Tibial artery (tissue), 4 donors: Measurements from ENCODE around the gene UPB1.
"Not testable (repeated sequence)": the region's sequence is repeated elsewhere in the genome, so short reads cannot be mapped to it uniquely, and the experiment has no call there.

Source experiments
- DNase-seq, 2 donors: peaks; one replicate each; pipeline ENCODE4 v3.0.0-alpha.2; 2019
- H3K27ac ChIP-seq, 2 donors: fragments of 200-600 bp; sonication (generic) in 1 of 2; 1 replicate in 1 of 2; 2 replicates in 1 of 2; pipeline ENCODE4 v1.5.1; 2018 to 2019; ENCODE audit warnings: mild to moderate bottlenecking in 1 of 2
- H3K27me3 ChIP-seq, 2 donors: fragments of 200-600 bp; sonication (generic) in 1 of 2; one replicate each; pipeline versions ENCODE4 v1.5.1 to v1.6.0; 2016 to 2019
- H3K36me3 ChIP-seq, 3 donors: fragments of 200-600 bp; sonication (generic) in 2 of 3; one replicate each; pipeline ENCODE4 v1.5.1; 2016 to 2019; ENCODE audit warnings: mild to moderate bottlenecking in 2 of 3
- H3K4me1 ChIP-seq, 4 donors: fragments of 200-600 bp; sonication (generic) in 2 of 4; 1 replicate in 3 of 4; 2 replicates in 1 of 4; pipeline ENCODE4 v1.5.1; 2016 to 2019
- H3K4me3 ChIP-seq, 2 donors: fragments of 200-600 bp; sonication (generic) in 1 of 2; 1 replicate in 1 of 2; 2 replicates in 1 of 2; pipeline ENCODE4 v1.5.1; 2018 to 2019; ENCODE audit warnings: mild to moderate bottlenecking in 2 of 2
- H3K9me3 ChIP-seq, 3 donors: fragments of 200-600 bp; sonication (generic) in 1 of 3; one replicate each; pipeline ENCODE4 v1.5.1; 2016 to 2019
- intact Hi-C: fragments of 100-400 bp; cut with DNase I; formaldehyde crosslinking; loops from one replicate; pipeline ENCODE4 v1.15.0; 2023; ENCODE audit warnings: low total_unique reads
- TF ChIP-seq, protein P1 (sequence below), 2 experiments: fragments of 200-600 bp in 1 of 2; fragments of 450-650 bp in 1 of 2; IDR thresholded peaks; one replicate each; pipeline ENCODE4 v1.5.1; 2017 to 2019; ENCODE audit warnings: antibody characterized with exemption in 2 of 2, mild to moderate bottlenecking in 1 of 2, moderate library complexity in 1 of 2

Gene UPB1

DNA sequence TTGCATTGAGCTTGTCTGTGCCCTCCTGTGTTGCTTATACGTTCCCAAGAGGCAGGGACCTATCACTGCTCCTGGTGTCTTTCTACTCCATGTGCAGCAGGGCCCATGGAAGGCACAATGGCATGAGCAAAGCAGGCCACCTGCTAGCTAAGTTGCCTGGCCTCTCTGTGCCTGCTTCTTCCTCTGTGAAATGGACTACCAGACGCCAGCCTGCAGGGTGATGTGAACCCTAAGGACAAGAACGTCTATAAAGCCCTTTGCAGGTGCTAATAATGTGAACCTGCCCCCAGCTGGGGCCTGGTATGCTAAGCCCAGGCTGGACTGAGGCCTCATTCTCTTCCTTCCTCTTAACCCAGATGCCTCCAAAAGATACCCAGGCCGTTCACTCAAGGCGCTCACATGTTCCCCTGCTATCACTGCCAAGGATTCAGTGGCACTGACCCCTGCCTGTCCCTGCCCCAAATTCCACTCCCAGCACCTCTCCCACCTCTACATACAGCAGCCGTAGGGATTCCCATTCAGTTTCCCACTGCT lies 55.8 kb downstream of the UPB1 start:
- Histone ChIP-seq H3K9me3 (no peaks in the 10 kb centered on the region), H3K4me1 (peaks cover 0 to 24% (median 17%) of the 10 kb centered on the region in 4 donors), H3K36me3 (peaks cover 21 to 44% (median 26%) of the 10 kb centered on the region in 3 donors), H3K27ac (no peak overlapping the region), H3K27me3 (no peaks in the 10 kb centered on the region), H3K4me3 (no peak overlapping the region)
- intact Hi-C loops: no loop called here
- DNase-seq: no peak
- TF ChIP-seq, protein P1, sequence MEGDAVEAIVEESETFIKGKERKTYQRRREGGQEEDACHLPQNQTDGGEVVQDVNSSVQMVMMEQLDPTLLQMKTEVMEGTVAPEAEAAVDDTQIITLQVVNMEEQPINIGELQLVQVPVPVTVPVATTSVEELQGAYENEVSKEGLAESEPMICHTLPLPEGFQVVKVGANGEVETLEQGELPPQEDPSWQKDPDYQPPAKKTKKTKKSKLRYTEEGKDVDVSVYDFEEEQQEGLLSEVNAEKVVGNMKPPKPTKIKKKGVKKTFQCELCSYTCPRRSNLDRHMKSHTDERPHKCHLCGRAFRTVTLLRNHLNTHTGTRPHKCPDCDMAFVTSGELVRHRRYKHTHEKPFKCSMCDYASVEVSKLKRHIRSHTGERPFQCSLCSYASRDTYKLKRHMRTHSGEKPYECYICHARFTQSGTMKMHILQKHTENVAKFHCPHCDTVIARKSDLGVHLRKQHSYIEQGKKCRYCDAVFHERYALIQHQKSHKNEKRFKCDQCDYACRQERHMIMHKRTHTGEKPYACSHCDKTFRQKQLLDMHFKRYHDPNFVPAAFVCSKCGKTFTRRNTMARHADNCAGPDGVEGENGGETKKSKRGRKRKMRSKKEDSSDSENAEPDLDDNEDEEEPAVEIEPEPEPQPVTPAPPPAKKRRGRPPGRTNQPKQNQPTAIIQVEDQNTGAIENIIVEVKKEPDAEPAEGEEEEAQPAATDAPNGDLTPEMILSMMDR (IDR thresholded peaks at IDR 0.05): no peak

DNA sequence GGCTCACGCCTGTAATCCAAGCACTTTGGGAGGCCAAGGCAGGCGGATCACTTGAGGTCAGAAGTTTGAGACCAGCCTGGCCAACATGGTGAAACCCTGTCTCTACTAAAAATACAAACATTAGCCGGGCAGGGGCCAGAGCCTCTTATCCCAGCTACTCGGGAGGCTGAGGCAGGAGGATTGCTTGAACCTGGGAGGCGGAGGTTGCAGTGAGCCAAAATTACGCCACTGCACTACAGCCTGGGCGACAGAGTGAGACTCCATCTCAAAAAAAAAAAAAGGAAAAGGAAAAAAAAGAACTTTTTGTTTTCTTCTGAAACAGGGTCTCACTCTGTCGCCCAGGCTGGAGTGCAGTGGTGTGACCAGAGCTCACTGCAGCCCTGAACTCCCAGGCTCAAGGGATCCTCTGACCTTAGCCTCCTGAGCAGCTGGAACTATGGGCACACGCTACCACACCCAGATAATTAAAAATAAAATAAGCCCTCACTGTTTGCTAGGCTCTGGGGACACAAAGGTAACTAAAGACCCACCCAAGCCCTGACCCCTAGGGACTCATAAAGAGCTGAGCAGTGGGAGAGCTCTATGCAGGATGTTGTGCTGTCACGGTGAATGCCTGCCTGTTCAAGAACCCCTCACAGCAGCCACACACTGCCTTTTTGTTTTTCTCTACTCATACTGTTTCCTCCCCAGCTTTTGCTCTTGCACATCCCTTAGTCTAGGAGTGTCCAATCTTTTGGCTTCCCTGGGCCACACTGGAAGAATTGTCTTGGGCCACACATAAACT lies 57.6 kb downstream of the UPB1 start:
- intact Hi-C loops, H3K27me3 ChIP-seq, H3K9me3 ChIP-seq, DNase-seq, H3K4me3 ChIP-seq, H3K27ac ChIP-seq: not testable (repeated sequence)
- Histone ChIP-seq H3K36me3 (peaks cover 7 to 32% (median 14%) of the 10 kb centered on the region in 3 donors), H3K4me1 (peaks cover 0 to 37% (median 31%) of the 10 kb centered on the region in 4 donors)

DNA sequence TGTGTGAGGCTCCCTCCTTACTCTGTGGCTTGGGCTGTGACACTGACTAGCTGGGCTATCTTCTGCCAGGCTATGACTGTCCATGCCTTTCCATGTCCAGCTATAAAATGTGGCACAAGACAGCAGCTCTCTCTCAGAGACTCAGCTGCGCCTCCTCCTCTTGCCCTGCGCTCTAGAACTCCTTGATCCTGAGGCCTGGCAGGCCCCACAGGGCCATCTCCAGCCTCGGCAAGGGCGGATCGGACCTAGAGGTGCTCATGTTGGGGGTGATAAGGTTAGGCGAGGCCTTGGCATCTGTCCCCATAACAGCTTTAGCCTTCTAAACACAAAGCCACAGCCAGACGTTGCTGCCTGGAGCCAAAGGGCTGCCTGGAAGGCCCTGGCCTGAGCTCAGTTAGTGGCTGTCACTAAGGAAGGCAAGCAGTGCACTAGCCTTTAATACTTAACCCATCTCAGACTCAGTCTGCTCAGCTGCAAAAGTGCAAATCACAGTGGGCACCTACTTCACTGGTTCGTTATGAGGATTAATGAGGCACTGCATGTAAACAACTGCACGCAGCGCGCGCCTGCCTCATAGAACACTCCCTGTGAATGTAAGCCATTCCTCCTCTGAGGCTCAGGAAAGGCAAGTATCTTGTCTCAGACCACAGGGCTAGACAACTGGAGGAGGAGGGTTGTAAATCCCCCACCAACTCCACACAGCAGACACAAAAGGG lies 58.6 kb downstream of the UPB1 start:
- TF ChIP-seq, protein P1 (IDR thresholded peaks at IDR 0.05): no peak
- intact Hi-C loops: no loop called here
- H3K9me3 ChIP-seq: no peaks in the 10 kb centered on the region
- peaks cover 12 to 32% (median 14%) of the 10 kb centered on the region in 3 donors for H3K36me3 ChIP-seq
- DNase-seq: peak in 1 of 2 donors; percentile 26
- peak overlapping the region; percentile 93 to 99 for H3K27ac ChIP-seq
- no peaks in the 10 kb centered on the region for H3K27me3 ChIP-seq
- H3K4me3 ChIP-seq: peak overlapping the region; percentile 89 to 97
- peaks cover 0 to 46% (median 36%) of the 10 kb centered on the region in 4 donors for H3K4me1 ChIP-seq

DNA sequence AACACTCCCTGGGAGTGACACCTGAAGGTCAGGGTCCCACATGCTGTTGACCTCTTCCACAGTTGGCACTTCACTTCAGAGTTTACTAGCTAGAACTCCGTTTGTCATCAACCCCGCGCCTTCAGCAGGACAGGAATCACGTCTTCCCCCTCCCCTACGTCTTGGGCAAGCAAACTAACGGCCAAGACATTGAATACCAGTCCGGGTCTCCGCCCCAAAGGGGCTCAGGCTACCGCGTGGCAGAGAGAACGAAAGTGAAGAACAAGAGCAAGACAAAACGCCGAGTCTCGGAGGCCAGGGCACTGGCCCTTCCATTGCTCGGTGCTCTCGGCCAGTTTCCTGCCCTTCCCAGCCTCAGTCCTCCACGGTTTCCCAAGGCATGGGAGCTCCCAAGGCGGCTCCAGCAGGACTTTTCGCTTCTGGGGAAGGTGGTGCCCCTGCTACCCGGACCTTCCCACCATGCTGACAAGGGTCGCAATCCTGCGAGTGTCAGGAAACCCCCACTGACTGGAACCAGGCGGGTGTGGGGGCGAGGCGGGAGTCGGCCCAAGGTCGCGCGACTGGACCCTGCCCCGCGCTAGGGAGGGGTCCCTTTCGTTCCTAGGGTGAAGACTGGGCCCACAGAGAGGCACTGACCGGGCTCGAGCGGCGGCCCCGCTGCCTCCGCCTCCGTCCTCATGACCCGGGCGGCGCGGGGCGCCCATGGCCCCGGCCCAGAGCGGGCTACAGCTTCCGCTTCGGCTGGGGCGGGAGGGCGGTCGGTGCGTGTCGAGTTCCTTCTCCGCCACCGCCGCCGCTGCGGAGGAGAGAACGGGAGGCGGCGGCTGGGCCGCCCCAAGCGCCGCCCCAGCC lies 59.4 kb downstream of the UPB1 start, which contains the start of gene GUCD1:
GUCD1 (minus strand) TSS at position 826 of the 852 bp plus-strand sequence; CDS start at position 679, 147 bp downstream.
- peak within 1 kb of the TSS; percentile 93 to 99 for H3K27ac ChIP-seq
- TF ChIP-seq, protein P1 (IDR thresholded peaks at IDR 0.05): no peak
- DNase-seq: peak; percentile 32 to 73
- H3K4me1 ChIP-seq: peaks cover 0 to 54% (median 44%) of the 10 kb centered on the region in 4 donors
- peak within 1 kb of the TSS; percentile 89 to 97 for H3K4me3 ChIP-seq
- peaks cover 15 to 32% (median 21%) of the 10 kb centered on the region in 3 donors for H3K36me3 ChIP-seq
- no peaks in the 10 kb centered on the region for H3K9me3 ChIP-seq
- no peaks in the 10 kb centered on the region for H3K27me3 ChIP-seq
- intact Hi-C loops: no loop called here

DNA sequence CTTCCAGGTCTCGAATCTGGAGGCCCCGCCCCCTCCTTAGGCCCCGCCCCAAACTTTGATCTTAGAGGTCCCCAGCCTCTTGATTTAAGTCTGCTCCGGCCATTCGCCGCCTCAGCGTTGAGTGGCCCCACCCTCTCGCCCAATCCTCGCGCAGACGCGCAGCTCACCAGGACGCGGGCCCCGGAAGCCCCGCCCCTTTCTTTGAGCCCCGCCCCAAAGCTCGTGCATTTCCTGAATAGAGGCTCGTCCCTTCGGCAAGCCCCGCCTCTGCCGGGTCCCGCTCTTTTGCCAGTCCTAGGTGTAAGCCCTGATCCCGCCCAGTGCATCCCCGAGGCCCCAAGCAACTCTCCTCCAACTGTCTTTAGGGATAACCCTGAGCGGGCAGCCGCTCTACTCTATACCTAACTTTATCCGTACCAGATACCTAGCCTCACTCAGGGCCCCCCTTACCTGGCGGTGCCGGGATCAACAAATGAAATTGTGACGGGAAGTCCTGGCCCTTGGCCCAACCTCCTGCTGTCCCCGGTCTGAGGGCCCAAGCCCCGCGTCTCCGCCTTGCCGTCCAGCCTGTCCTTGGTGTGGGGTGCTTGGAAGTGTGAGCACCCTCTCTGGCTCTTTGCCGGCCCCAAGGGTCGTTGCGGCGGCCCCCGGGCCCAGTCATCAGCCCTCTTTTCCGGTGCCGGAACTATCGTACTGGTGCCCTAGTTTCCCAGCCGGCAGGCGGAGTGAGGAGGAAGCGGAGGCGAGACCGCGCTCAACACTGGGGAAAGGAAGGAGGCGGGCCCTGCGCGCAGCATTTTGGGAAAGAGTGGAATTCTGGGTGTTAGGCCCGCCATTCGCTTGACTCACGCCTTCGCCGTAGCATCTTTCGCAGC lies 60.3 kb downstream of the UPB1 start, which contains the start of gene SNRPD3:
SNRPD3 (plus strand) TSS at position 835 of the 875 bp plus-strand sequence. CDS start 1,676 bp downstream, outside the sequence.
- TF ChIP-seq, protein P1 (IDR thresholded peaks at IDR 0.05): peak; percentile 25 to 49
- DNase-seq: peak; percentile 100
- H3K36me3 ChIP-seq: peaks cover 15 to 35% (median 21%) of the 10 kb centered on the region in 3 donors
- peaks cover 0 to 57% (median 46%) of the 10 kb centered on the region in 4 donors for H3K4me1 ChIP-seq
- H3K27me3 ChIP-seq: no peaks in the 10 kb centered on the region
- H3K27ac ChIP-seq: peak within 1 kb of the TSS; percentile 93 to 99
- no peaks in the 10 kb centered on the region for H3K9me3 ChIP-seq
- intact Hi-C loops: no loop called here
- H3K4me3 ChIP-seq: peak within 1 kb of the TSS; percentile 89 to 97
